B cell (primary cell): Measurements from ENCODE around the gene BRD1. TPM values are rescaled to one million over a fixed set of nuclear protein-coding genes. Genes with fewer than 3 reads are reported as not detected.

Experiments used
- ATAC-seq: fragments of 200-7000 bp; cut with Tn5 transposase; one replicate; pipeline ENCODE4 v1.10.0; 2021; ENCODE audit warnings: low read depth, mild to moderate bottlenecking, moderate number of reproducible peaks, moderate library complexity
- CTCF ChIA-PET: fragments of 350-600 bp; sonication (Branson Sonifier 250); formaldehyde crosslinking; loops from one replicate; lab custom pipeline; 2021; ENCODE audit warnings: antibody characterized with exemption, inconsistent platforms; lab: Charles Lee
- POLR2A ChIA-PET: fragments of 350-600 bp; sonication (Branson Sonifier 250); formaldehyde crosslinking; loops from one replicate; lab custom pipeline; 2021; ENCODE audit warnings: antibody characterized with exemption; lab: Charles Lee
- DNase-seq: peaks from one replicate; pipeline ENCODE4 v3.0.0; 2013
- H2AFZ ChIP-seq: 2 replicates; pipeline ENCODE4 v1.6.1; 2012; ENCODE audit warnings: mild to moderate bottlenecking, low read depth, low read length; ENCODE audit not compliant: insufficient read depth, poor library complexity, severe bottlenecking
- H3K27ac ChIP-seq, 2 donors: 1 replicate in 1 of 2; 2 replicates in 1 of 2; pipeline ENCODE4 v1.5.1; 2012 to 2013; ENCODE audit warnings: low read length in 2 of 2, mild to moderate bottlenecking in 2 of 2, moderate library complexity in 1 of 2
- H3K27me3 ChIP-seq, 4 experiments: fragments of 200-600 bp in 1 of 4; sonication (generic) in 1 of 4; replicated peaks in 1 of 4; 1 replicate in 2 of 4; 2 replicates in 2 of 4; pipeline versions ENCODE4 v1.6.1 to v1.7.0; 2013 to 2016; ENCODE audit warnings: low read length in 3 of 4, mild to moderate bottlenecking in 2 of 4, mixed read lengths in 1 of 4, moderate library complexity in 1 of 4; ENCODE audit not compliant: insufficient read depth in 4 of 4, control insufficient read depth in 3 of 4; ENCODE audit errors: control extremely low read depth in 1 of 4
- H3K36me3 ChIP-seq, 2 experiments: replicated peaks in 1 of 2; 1 replicate in 1 of 2; 2 replicates in 1 of 2; pipeline versions ENCODE4 v1.6.1 to v1.7.1; 2013; ENCODE audit warnings: low read length in 1 of 2; ENCODE audit not compliant: insufficient read depth in 2 of 2, control insufficient read depth in 1 of 2; ENCODE audit errors: control extremely low read depth in 1 of 2, extremely low read depth in 1 of 2
- H3K4me1 ChIP-seq, 2 donors: fragments of 200-600 bp in 1 of 2; sonication (generic) in 1 of 2; 1 replicate in 1 of 2; 2 replicates in 1 of 2; pipeline versions ENCODE4 v1.5.1 to v1.6.1; 2013 to 2017; ENCODE audit warnings: low read length in 2 of 2; ENCODE audit not compliant: control insufficient read depth in 2 of 2, insufficient read depth in 2 of 2
- H3K4me2 ChIP-seq: replicated peaks from 2 replicates; pipeline ENCODE3; 2012; ENCODE audit warnings: mild to moderate bottlenecking, low read depth, low read length; ENCODE audit not compliant: poor library complexity, severe bottlenecking
- H3K4me3 ChIP-seq, 5 experiments: fragments of 200-600 bp in 1 of 5; sonication (generic) in 1 of 5; 1 replicate in 3 of 5; 2 replicates in 2 of 5; pipeline versions ENCODE4 v1.5.1 to v1.7.0; 2011 to 2016; ENCODE audit warnings: low read length in 4 of 5, mild to moderate bottlenecking in 4 of 5, low read depth in 2 of 5, control low read depth in 1 of 5, moderate library complexity in 1 of 5; ENCODE audit not compliant: insufficient read depth in 1 of 5; ENCODE audit errors: control extremely low read depth in 1 of 5, extremely low read depth in 1 of 5
- H3K79me2 ChIP-seq: fragments of 200-600 bp; sonication (generic); one replicate; pipeline ENCODE4 v1.6.0; 2016; ENCODE audit warnings: low read length; ENCODE audit not compliant: control insufficient read depth, insufficient read depth
- H3K9ac ChIP-seq: fragments of 200-600 bp; sonication (generic); 2 replicates; pipeline ENCODE4 v1.6.1; 2017; ENCODE audit warnings: mild to moderate bottlenecking, low read length, moderate library complexity
- H3K9me3 ChIP-seq, 3 donors: one replicate each; pipeline versions ENCODE4 v1.6.1 to v1.7.1; 2013; ENCODE audit warnings: low read length in 2 of 3; ENCODE audit not compliant: control insufficient read depth in 2 of 3, insufficient read depth in 1 of 3; ENCODE audit errors: control extremely low read depth in 1 of 3
- H4K20me1 ChIP-seq: 2 replicates; pipeline ENCODE4 v1.6.0; 2012; ENCODE audit warnings: mild to moderate bottlenecking, low read length; ENCODE audit not compliant: insufficient read depth, control insufficient read depth, poor library complexity, severe bottlenecking
- H3K27ac Mint-ChIP-seq: one replicate; pipeline ENCODE4 v1.8.0; 2021; ENCODE audit warnings: mixed read lengths
- H3K27me3 Mint-ChIP-seq: one replicate; pipeline ENCODE4 v1.8.0; 2021; ENCODE audit warnings: mixed read lengths
- H3K4me1 Mint-ChIP-seq: one replicate; pipeline ENCODE4 v1.8.0; 2021; ENCODE audit warnings: mixed read lengths
- H3K4me3 Mint-ChIP-seq: one replicate; pipeline ENCODE4 v1.8.0; 2021; ENCODE audit warnings: mixed read lengths
- H3K9me3 Mint-ChIP-seq: one replicate; pipeline ENCODE4 v1.8.0; 2022; ENCODE audit warnings: mixed read lengths; ENCODE audit not compliant: insufficient read depth
- CTCF ChIP-seq: fragments of 200-600 bp; IDR thresholded peaks from one replicate; pipeline ENCODE4 v1.8.0; 2022; ENCODE audit warnings: antibody characterized with exemption, mild to moderate bottlenecking
- EZH2 ChIP-seq: IDR thresholded peaks from 2 replicates; pipeline ENCODE4 v1.6.1; 2012; ENCODE audit warnings: borderline replicate concordance, low read depth, mild to moderate bottlenecking, moderate library complexity, low read length; ENCODE audit not compliant: insufficient read depth, poor library complexity, severe bottlenecking
- WGBS: methylation state at CpG from one replicate; pipeline ENCODE4 v1.1.5; 2013; ENCODE audit warnings: missing lambda C conversion rate; ENCODE audit not compliant: insufficient coverage; 5-methylcytosine and 5-hydroxymethylcytosine counted together
- intact Hi-C: fragments of 100-400 bp; cut with micrococcal nuclease; formaldehyde crosslinking; loops from one replicate; pipeline ENCODE4 v1.10.0; 2022
- polyA plus RNA-seq: library from polyadenylated mRNA; depleted of rRNA; stranded (reverse); fragments of >200 nt; gene quantifications from 2 replicates; pipeline ENCODE4 v1.2.3, GENCODE V29; 2012
- total RNA-seq, 2 donors: library from RNA; stranded (reverse); fragments of 120-200 nt in 1 of 2; gene quantifications; 1 replicate in 1 of 2; 2 replicates in 1 of 2; pipeline versions ENCODE4 v1.2.3 to v1.2.4, GENCODE V29; 2013 to 2022

BRD1 gene
- total and polyA plus RNA-seq, 2 donors (not counting 1 experiment from before 2014, with no cell fraction given) = 16.9 to 73.3 TPM

- H3K4me1 Mint-ChIP-seq = peaks cover 13% of the 10 kb centered on the region
- H3K4me3 Mint-ChIP-seq = no peak overlapping the region
- Histone ChIP-seq H3K79me2 (peaks cover 3% of the 10 kb centered on the region), H2AFZ (no peak overlapping the region), H3K4me3 (no peak overlapping the region), H4K20me1 (peaks cover 44% of the 10 kb centered on the region), H3K4me1 (peaks cover 0 to 3% of the 10 kb centered on the region in 2 donors), H3K9ac (no peak overlapping the region), H3K4me2 (no peak overlapping the region), H3K36me3 (peaks cover 0 to 42% of the 10 kb centered on the region in 2 experiments), H3K27me3 (no peaks in the 10 kb centered on the region), H3K9me3 (no peaks in the 10 kb centered on the region), H3K27ac (no peak overlapping the region)
- no peak overlapping the region for H3K27ac Mint-ChIP-seq
- intact Hi-C loops = no loop called here
- TF ChIP-seq EZH2 = no peak
- no peak for TF ChIP-seq CTCF
- ChIA-PET POLR2A (no interaction called here), CTCF (no interaction called here)
- H3K27me3 Mint-ChIP-seq = no peaks in the 10 kb centered on the region
- WGBS = over 99% methylated on average over 18 of the region's 21 CpGs
- DNase-seq (no peak), ATAC-seq (no peak)
- H3K9me3 Mint-ChIP-seq = no peaks in the 10 kb centered on the region
Measured at GRCh38 chr22:49774046-49774445, 53.6 kb downstream of the BRD1 start.

DNA sequence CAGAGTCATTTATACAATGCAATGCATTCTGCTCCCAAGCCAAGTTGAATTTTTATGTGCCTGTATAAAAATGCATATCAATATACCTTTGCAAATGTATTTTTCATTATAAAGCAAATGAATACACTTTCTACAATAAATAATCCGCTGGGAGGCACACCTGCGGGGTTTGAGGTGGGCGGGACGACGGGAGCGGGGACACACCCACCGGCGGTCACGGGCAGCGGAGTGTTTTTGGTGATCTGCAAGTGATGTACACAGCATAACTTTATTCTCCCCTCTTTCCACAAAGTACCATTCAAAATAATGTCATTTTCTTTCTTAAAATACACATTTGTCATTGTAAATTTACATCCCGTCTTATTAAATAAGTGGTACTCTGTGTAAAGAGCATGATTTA is 54.1 kb downstream of the BRD1 start:
- ATAC-seq (no peak), DNase-seq (no peak)
- Histone ChIP-seq H2AFZ (no peak overlapping the region), H3K27ac (no peak overlapping the region), H3K9ac (no peak overlapping the region), H3K36me3 (peaks cover 0 to 42% of the 10 kb centered on the region in 2 experiments), H3K9me3 (peaks cover 0 to under 1% (median 0%) of the 10 kb centered on the region in 3 donors), H3K4me2 (no peak overlapping the region), H3K27me3 (no peaks in the 10 kb centered on the region), H3K4me1 (peaks cover 0 to 3% of the 10 kb centered on the region in 2 donors), H4K20me1 (peaks cover 39% of the 10 kb centered on the region), H3K79me2 (peaks cover 3% of the 10 kb centered on the region), H3K4me3 (no peak overlapping the region)
- 90% methylated on average over 2 of the region's 11 CpGs for WGBS
- Mint-ChIP-seq H3K27ac (no peak overlapping the region), H3K27me3 (no peaks in the 10 kb centered on the region), H3K9me3 (no peaks in the 10 kb centered on the region), H3K4me3 (no peak overlapping the region), H3K4me1 (peaks cover 13% of the 10 kb centered on the region)
- CTCF ChIA-PET = no interaction called here
- POLR2A ChIA-PET = no interaction called here
- intact Hi-C loops = no loop called here
- no peak for TF ChIP-seq EZH2
- TF ChIP-seq CTCF = no peak
